GM23338 (cell line): ENCODE results near the gene MAGI1. TPM values are rescaled to one million over a fixed set of nuclear protein-coding genes. Genes with fewer than 3 reads are reported as not detected.

Experiments used
- ATAC-seq: fragments of 200-7000 bp; cut with Tn5 transposase; 3 replicates; pipeline ENCODE4 v1.9.1; 2020
- DNase-seq: peaks from one replicate; pipeline ENCODE4 v3.0.0-alpha.2; 2015; ENCODE audit warnings: low spot score
- H2AFZ ChIP-seq: fragments of 200-600 bp; sonication (generic); 2 replicates; pipeline ENCODE4 v1.8.0; 2016; ENCODE audit warnings: antibody characterized with exemption, mild to moderate bottlenecking, moderate library complexity
- H3F3A ChIP-seq: fragments of 200-600 bp; sonication (generic); replicated peaks from 2 replicates; pipeline ENCODE4 v1.8.0; 2017; ENCODE audit warnings: antibody characterized with exemption, mixed run types, low read depth
- H3K27ac ChIP-seq: fragments of 200-600 bp; sonication (generic); 2 replicates; pipeline ENCODE4 v1.6.1; 2016; ENCODE audit warnings: low read depth
- H3K27me3 ChIP-seq: fragments of 200-600 bp; sonication (generic); 2 replicates; pipeline ENCODE4 v1.8.0; 2016; ENCODE audit warnings: mild to moderate bottlenecking, mixed run types, moderate library complexity; ENCODE audit not compliant: insufficient read depth
- H3K36me3 ChIP-seq: fragments of 200-600 bp; sonication (generic); 2 replicates; pipeline ENCODE4 v1.8.0; 2016; ENCODE audit warnings: mild to moderate bottlenecking; ENCODE audit not compliant: insufficient read depth
- H3K4me1 ChIP-seq: fragments of 200-600 bp; sonication (generic); 2 replicates; pipeline ENCODE4 v1.8.0; 2016; ENCODE audit warnings: mild to moderate bottlenecking, moderate library complexity; ENCODE audit not compliant: insufficient read depth
- H3K4me2 ChIP-seq: fragments of 200-600 bp; sonication (generic); 2 replicates; pipeline ENCODE4 v1.7.1; 2017; ENCODE audit warnings: mixed run types
- H3K4me3 ChIP-seq: fragments of 200-600 bp; sonication (generic); 2 replicates; pipeline ENCODE4 v1.6.1; 2016; ENCODE audit warnings: mixed run types
- H3K79me2 ChIP-seq: fragments of 200-600 bp; sonication (generic); replicated peaks from 2 replicates; pipeline ENCODE4 v1.8.0; 2017; ENCODE audit warnings: mild to moderate bottlenecking; ENCODE audit not compliant: insufficient read depth
- H3K9me2 ChIP-seq: fragments of 200-600 bp; sonication (generic); 2 replicates; pipeline ENCODE4 v1.8.0; 2017; ENCODE audit not compliant: insufficient read depth
- H4K20me1 ChIP-seq: fragments of 200-600 bp; sonication (generic); replicated peaks from 2 replicates; pipeline ENCODE4 v1.8.0; 2017; ENCODE audit warnings: mild to moderate bottlenecking; ENCODE audit not compliant: insufficient read depth
- H3K27ac Mint-ChIP-seq: 2 replicates; pipeline ENCODE4 v1.8.0; 2020; ENCODE audit warnings: inconsistent platforms, mild to moderate bottlenecking, moderate library complexity, mixed read lengths
- H3K27me3 Mint-ChIP-seq: 3 replicates; pipeline ENCODE4 v1.8.0; 2022; ENCODE audit warnings: low read depth, mild to moderate bottlenecking, moderate library complexity, mixed read lengths, inconsistent platforms; ENCODE audit not compliant: insufficient read depth, poor library complexity
- H3K36me3 Mint-ChIP-seq: 3 replicates; pipeline ENCODE4 v1.8.0; 2021; ENCODE audit warnings: low read depth, mild to moderate bottlenecking, inconsistent platforms, moderate library complexity, mixed read lengths
- H3K4me1 Mint-ChIP-seq: 3 replicates; pipeline ENCODE4 v1.8.0; 2020; ENCODE audit warnings: mild to moderate bottlenecking, inconsistent platforms, mixed read lengths
- H3K4me3 Mint-ChIP-seq: 3 replicates; pipeline ENCODE4 v1.8.0; 2021; ENCODE audit warnings: moderate library complexity, mild to moderate bottlenecking, inconsistent platforms, mixed read lengths
- H3K9me3 Mint-ChIP-seq: 3 replicates; pipeline ENCODE4 v1.8.0; 2020; ENCODE audit warnings: moderate library complexity, mild to moderate bottlenecking, inconsistent platforms, mixed read lengths
- ETS1 ChIP-seq: IDR thresholded peaks from 2 replicates; pipeline ENCODE4 v1.6.1; 2016; ENCODE audit warnings: antibody characterized with exemption
- EZH2 ChIP-seq: fragments of 200-600 bp; sonication (generic); IDR thresholded peaks from one replicate; pipeline ENCODE4 v1.8.0; 2017; ENCODE audit warnings: antibody characterized with exemption, mild to moderate bottlenecking, low read depth; ENCODE audit not compliant: unreplicated experiment
- REST ChIP-seq: IDR thresholded peaks from one replicate; pipeline ENCODE4 v1.6.1; 2018; ENCODE audit warnings: antibody characterized with exemption; ENCODE audit not compliant: unreplicated experiment
- STAT1 ChIP-seq: IDR thresholded peaks from one replicate; pipeline ENCODE4 v1.6.1; 2016; ENCODE audit warnings: antibody characterized with exemption; ENCODE audit not compliant: unreplicated experiment
- ZNF331 ChIP-seq: fragments of 250-450 bp; sonication (Bioruptor Pico); IDR thresholded peaks from 2 replicates; pipeline ENCODE4 v1.5.0; 2020; ENCODE audit warnings: low read depth, mild to moderate bottlenecking, moderate library complexity
- ZNF462 ChIP-seq: fragments of 250-450 bp; sonication (Bioruptor Pico); IDR thresholded peaks from 2 replicates; pipeline ENCODE4 v1.5.0; 2020; ENCODE audit warnings: mild to moderate bottlenecking, moderate library complexity
- polyA plus RNA-seq: library from polyadenylated mRNA; unstranded; fragments of >200 nt; fragmentation: Nextera tagmentation; extraction: Ambion mirVana; gene quantifications from 2 replicates; pipeline ENCODE4 v1.2.1, GENCODE V29; 2016
- total RNA-seq: library from RNA; depleted of rRNA; stranded (reverse); fragments of >200 nt; shearing (Covaris generic); gene quantifications from 2 replicates; pipeline ENCODE4 v1.2.3, GENCODE V29; 2014

Gene MAGI1
- total and polyA plus RNA-seq, 2 experiments from 2014 or later: 27.4 to 71.2 TPM

GRCh38 chr3:65814845-65815578 is 223.7 kb downstream of the MAGI1 start (continued):
- no peak for TF ChIP-seq ZNF462 (CRISPR knock-in tag)
- no peak for TF ChIP-seq ETS1
- no peak for TF ChIP-seq EZH2

- Mint-ChIP-seq H3K36me3 (no peaks in the 10 kb centered on the region), H3K4me1 (peaks cover 44% of the 10 kb centered on the region), H3K9me3 (no peaks in the 10 kb centered on the region), H3K27ac (peak overlapping the region; percentile 2; the same call in 1 of the 2 replicates), H3K4me3 (no peak overlapping the region), H3K27me3 (peaks cover 4% of the 10 kb centered on the region)
- H4K20me1 ChIP-seq: peaks cover 16% of the 10 kb centered on the region; the same call in 1 of the 2 replicates
- H3K79me2 ChIP-seq: peaks cover 9% of the 10 kb centered on the region
- H3K27me3 ChIP-seq: no peaks in the 10 kb centered on the region
- no peak overlapping the region for H2AFZ ChIP-seq
- no peaks in the 10 kb centered on the region for H3F3A ChIP-seq
- no peaks in the 10 kb centered on the region for H3K36me3 ChIP-seq
- H3K4me1 ChIP-seq: peaks cover 42% of the 10 kb centered on the region
- no peak overlapping the region for H3K27ac ChIP-seq
- ATAC-seq (no peak), DNase-seq (no peak)
- H3K4me2 ChIP-seq: peak overlapping the region; percentile 15; the same call in 1 of the 2 replicates
- peaks cover 9% of the 10 kb centered on the region; the same call in 1 of the 2 replicates for H3K9me2 ChIP-seq
- H3K4me3 ChIP-seq: no peak overlapping the region
- TF ChIP-seq REST: no peak
- no peak for TF ChIP-seq ZNF331
- no peak for TF ChIP-seq STAT1
These were observed 226.8 kb downstream of the MAGI1 start for GRCh38 chr3:65811892-65812291.
